Kidney epithelial cell (primary cell): ENCODE measurements around the gene ZBTB4. TPM values are rescaled to one million over a fixed set of nuclear protein-coding genes. Genes with fewer than 3 reads are reported as not detected.

Experiments used
- DNase-seq: peaks from one replicate; pipeline ENCODE4 v3.0.0-alpha.2; 2010; ENCODE audit warnings: low read depth
- H3K27me3 ChIP-seq: 2 replicates; pipeline ENCODE4 v1.6.0; 2011; ENCODE audit warnings: low read length; ENCODE audit not compliant: control insufficient read depth, insufficient read depth
- H3K36me3 ChIP-seq: 2 replicates; pipeline ENCODE4 v1.5.1; 2011; ENCODE audit warnings: low read length; ENCODE audit not compliant: control insufficient read depth, insufficient read depth
- H3K4me3 ChIP-seq: 2 replicates; pipeline ENCODE4 v1.5.1; 2011; ENCODE audit warnings: low read depth, mild to moderate bottlenecking, control low read depth, low read length
- CTCF ChIP-seq: IDR thresholded peaks from 2 replicates; pipeline ENCODE4 v1.5.1; 2011; ENCODE audit warnings: mild to moderate bottlenecking, moderate library complexity, low read length, control low read depth, inconsistent platforms; ENCODE audit not compliant: insufficient read depth, poor library complexity, severe bottlenecking
- total RNA-seq: library from RNA; depleted of rRNA; stranded (reverse); fragments of >200 nt; gene quantifications from 2 replicates; pipeline ENCODE4 v1.2.3, GENCODE V29; 2015

Gene ZBTB4
- total RNA-seq, 1 donor from 2014 or later = 26.3 TPM

- no peak for TF ChIP-seq CTCF
- no peak for DNase-seq
- no peak overlapping the region for H3K4me3 ChIP-seq
- H3K27me3 ChIP-seq = no peaks in the 10 kb centered on the region
- H3K36me3 ChIP-seq = peaks cover 6% of the 10 kb centered on the region
Measured at GRCh38 chr17:7513850-7514419, 34.5 kb upstream of the ZBTB4 start.

GRCh38 chr17:7512824-7513540 lies 33.6 kb upstream of the ZBTB4 start:
- H3K36me3 ChIP-seq = peaks cover 9% of the 10 kb centered on the region
- DNase-seq = no peak

GRCh38 chr17:7512105-7512504 lies 32.7 kb upstream of the ZBTB4 start:
- TF ChIP-seq CTCF = no peak
- Histone ChIP-seq H3K27me3 (no peaks in the 10 kb centered on the region), H3K4me3 (no peak overlapping the region), H3K36me3 (peaks cover 9% of the 10 kb centered on the region)
- no peak for DNase-seq

More at GRCh38 chr17:7512824-7513540, 33.6 kb upstream of the ZBTB4 start:
- H3K4me3 ChIP-seq = no peak overlapping the region
- H3K27me3 ChIP-seq = no peaks in the 10 kb centered on the region
- no peak for TF ChIP-seq CTCF

- H3K4me3 ChIP-seq = no peak overlapping the region
- TF ChIP-seq CTCF = no peak
- peaks cover 9% of the 10 kb centered on the region for H3K36me3 ChIP-seq
- H3K27me3 ChIP-seq = no peaks in the 10 kb centered on the region
- no peak for DNase-seq
Measured at GRCh38 chr17:7511108-7511507, 31.7 kb upstream of the ZBTB4 start.

- Histone ChIP-seq H3K4me3 (no peak overlapping the region), H3K27me3 (no peaks in the 10 kb centered on the region), H3K36me3 (peaks cover 9% of the 10 kb centered on the region)
- TF ChIP-seq CTCF = no peak
- DNase-seq = no peak
Measured at GRCh38 chr17:7509937-7510336, 30.5 kb upstream of the ZBTB4 start.
